NCI-H146 treated with DMSO at 0.1 percent for 48 hours (cell line): ENCODE measurements around the gene RPN2.

Source experiments
- DNase-seq: peaks from one replicate; lab custom pipeline; 2025; ENCODE audit not compliant: unreplicated experiment; lab: John Stamatoyannopoulos, UW

RPN2 gene

GRCh38 chr20:37261714-37262113 lies 82.6 kb downstream of the RPN2 start, which contains the start of gene GHRH:
Gene GHRH (minus strand): TSS chr20:37261814. CDS start chr20:37256889, 4,925 bp downstream.
- DNase-seq = peak; percentile 28

GRCh38 chr20:37262505-37262904 lies 83.4 kb downstream of the RPN2 start:
- DNase-seq = peak; percentile 90

GRCh38 chr20:37263686-37264085 lies 84.6 kb downstream of the RPN2 start:
- DNase-seq = no peak

DNA sequence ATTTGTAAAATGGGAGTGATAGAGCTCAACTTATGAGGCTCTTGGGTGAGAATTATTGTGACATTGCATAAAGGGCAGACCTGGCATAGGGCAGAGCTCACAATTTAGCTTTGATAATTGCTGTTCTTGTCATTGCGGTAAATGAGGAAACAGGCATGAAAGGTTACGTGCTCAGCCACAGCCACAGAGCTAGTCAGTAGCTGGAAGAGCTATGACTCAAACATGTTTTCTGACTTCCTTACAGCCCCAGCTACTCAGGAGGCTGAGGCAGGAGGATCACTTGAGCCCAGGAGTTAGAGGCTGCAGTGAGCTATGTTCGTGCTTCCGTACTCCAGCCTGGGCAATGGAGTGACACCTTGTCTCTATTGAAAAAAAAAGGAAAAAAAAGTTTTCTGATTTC lies 86.0 kb downstream of the RPN2 start:
- DNase-seq = no peak

GRCh38 chr20:37266940-37267666 lies 88.0 kb downstream of the RPN2 start:
- no peak for DNase-seq

DNA sequence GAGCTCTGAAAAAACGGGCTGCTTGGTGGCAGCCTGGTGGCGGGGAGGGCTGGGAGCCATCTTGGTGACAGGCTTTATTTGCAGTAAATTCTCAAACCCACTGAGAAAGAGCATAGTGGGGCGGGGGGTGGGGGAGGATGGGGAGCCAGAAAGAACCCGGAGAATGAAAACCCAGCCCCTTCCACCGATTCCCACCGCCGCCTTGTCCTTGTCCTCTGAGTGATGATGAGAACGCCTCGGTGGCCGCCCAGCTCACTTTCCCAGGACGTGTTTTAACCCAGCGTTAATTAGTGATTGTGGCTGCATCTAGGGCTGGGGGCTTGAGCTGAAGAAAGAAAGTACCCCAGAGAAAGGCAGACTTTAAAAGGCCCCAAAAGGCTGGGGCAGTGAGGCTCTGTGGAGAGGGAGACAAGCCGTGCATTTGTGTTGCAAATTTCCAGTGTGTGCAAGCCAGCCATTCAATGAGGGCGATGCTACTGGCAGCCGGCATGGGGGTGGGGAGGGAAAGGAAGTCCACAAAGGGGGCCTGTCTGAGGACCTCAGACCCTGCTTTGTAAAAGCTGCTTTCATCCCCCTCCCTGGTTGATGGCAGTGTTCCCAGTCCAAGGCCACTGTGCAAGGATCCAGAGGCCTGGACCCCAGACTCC lies 88.7 kb downstream of the RPN2 start:
- DNase-seq = no peak

DNA sequence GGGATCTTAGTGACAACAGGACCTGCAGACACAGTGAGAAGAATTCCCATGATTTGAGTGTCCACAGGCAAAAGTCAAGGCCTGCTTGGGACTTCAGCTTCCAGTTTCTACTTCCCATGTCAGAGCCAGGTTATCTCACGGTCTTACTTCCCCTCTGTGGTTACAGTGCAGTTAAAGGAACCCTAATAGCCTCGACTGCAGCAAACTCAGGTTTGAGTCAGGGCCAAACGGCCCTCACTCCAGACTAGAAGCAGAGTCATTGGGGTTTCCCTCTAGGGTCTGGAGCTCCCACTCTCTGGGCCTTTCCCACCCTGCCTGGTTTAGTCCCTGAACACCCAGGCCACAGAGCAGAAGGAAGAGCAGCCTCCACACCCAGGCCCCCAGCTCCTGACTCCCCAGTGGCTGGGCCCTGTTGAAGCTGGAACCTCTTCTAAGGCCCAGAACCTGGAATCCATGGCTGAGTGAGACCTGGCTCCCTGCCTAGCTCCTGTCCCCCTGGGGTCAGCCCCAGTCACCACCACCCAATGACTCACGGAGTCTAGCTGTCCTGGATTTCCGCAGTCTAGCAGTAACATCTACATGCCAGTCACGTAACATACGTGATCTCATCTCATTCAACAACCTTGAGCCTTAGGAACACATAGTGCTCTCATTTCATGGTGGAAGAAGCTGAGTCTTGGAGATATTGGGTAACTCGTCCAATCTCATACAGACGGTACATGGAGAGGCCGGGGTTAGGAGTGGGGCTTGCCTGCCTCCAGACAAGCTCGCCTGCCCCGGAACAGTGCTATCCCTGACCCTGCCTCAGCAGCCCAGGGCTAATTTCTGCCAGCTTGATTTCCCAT lies 91.7 kb downstream of the RPN2 start:
- no peak for DNase-seq

GRCh38 chr20:37271421-37271768 lies 92.3 kb downstream of the RPN2 start:
- DNase-seq = no peak

DNA sequence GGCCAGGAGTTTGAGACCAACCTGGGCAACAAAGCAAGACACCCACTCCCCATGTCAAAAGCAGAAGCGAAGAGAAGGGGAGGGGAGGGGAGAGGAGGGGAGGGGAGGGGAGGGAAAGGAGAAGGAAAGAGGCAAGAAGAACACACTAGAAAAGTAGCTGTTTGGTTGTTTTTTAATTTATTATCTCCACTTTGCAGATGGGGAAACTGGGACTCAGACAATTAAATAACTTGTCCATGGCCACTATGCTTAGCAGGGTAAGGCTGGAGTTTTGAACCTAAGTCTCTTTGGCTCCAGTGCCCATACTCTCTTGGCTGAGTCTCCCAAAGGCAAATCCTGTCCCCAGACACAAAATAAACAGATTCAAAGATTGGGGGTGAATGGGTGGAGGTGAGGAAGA lies 94.9 kb downstream of the RPN2 start:
- DNase-seq = no peak

DNA sequence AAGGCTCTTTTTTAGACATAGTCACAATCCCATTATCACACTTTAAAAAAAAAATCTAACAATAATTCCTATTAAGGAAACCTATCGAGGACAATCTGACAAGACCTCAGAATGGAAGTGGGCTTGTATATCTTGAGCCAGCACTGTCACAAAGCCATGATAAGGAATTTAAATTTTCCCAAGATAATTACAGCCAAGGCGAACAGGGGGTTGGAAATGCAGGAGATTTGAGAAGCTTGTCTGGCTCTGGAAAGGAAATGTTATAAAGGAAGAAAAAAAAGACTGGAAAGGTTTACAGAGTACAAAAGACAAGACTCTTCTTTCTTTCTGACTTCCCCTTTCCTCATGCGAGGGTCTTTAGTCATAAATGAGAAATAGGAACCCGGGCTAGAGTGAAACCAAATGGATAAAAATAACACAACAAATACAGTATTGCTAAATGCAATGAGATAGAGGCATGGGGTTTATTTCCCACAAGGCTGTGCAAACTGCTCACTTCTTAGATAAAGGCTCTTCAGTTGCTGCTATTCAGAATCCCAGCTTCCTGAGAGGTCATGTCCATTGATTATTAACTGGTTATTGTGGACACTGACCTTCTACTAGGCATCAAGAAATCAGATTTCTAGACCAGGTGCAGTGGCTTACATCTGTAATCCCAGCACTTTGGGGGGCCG lies 95.9 kb downstream of the RPN2 start:
- DNase-seq = no peak

- DNase-seq = no peak
Observed at GRCh38 chr20:37276494-37277252, 97.5 kb downstream of the RPN2 start.

GRCh38 chr20:37277253-37277593 lies 98.1 kb downstream of the RPN2 start:
- DNase-seq = no peak

GRCh38 chr20:37278966-37279590 lies 99.9 kb downstream of the RPN2 start:
- DNase-seq = no peak

GRCh38 chr20:37279820-37280219 lies 100.7 kb downstream of the RPN2 start:
- DNase-seq = no peak

DNA sequence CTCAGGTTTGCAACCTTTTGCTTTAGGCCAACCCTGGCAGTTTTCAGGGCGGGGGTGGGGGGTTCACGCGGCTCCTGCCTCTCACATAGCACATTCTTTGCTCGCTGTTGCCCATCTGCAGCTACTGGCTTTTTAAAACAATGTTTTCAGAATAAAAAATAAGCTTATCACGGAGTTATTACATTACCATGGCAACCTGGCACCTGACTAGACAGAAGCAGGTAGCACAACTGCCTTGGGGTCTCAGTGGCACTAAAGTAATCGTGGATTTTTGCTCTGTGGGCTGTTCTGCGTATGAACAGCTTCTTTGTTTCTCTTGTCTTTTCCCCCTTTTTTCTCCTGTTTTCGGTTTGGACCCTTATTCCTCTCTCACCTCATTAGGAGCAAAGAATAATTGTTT lies 101.3 kb downstream of the RPN2 start:
- DNase-seq = no peak

DNA sequence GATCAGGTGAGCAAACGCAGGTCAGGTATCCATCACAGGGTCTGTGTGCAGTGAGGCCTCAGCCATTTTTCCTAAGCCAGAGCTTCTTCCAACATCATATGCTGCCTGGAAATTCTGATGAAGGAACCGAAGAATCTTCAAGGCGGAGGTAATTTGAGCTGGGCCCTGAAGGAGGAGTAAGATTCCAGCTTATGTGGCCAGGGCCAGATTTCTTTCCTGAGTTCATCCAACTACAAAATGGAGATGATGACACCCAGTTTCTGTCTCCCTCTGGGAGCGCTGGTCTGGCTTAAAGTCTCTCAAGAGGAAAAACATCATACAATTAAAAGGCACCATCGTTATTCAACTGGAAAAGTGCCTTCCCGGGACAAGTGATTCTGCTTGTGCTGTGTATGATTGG lies 103.4 kb downstream of the RPN2 start:
- DNase-seq = no peak

DNA sequence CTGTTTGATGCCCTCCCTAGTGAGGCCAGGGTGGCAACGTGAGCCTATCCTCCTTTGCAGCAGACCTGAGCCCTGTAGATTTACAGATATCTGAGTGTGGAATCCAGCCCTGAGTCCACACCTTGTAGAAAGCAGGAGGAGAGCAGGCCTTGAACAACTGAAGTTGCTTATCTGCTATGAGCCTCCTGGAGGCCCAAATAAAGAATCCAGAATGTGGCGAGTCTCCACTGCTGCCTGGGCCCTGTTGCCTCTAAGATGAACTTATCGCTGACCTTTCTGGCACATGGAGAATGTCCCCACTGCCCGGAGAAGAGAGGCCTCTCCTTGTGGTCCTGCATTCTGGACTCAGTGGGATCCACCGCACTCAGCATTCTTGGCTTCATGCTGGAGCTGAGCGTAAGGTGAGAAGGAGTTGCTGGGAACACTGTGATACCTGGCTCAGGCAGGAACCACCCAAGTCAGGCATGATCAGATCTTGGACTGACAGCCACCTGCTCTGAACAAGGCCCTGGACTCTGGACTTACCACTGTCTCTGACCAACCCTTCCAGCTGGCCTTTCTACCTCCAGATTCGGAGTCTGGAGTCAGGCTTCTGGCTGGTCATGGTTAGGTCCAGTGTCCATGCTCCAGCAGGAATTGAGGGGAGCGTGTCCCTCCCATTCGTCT lies 104.5 kb downstream of the RPN2 start:
- no peak for DNase-seq

DNA sequence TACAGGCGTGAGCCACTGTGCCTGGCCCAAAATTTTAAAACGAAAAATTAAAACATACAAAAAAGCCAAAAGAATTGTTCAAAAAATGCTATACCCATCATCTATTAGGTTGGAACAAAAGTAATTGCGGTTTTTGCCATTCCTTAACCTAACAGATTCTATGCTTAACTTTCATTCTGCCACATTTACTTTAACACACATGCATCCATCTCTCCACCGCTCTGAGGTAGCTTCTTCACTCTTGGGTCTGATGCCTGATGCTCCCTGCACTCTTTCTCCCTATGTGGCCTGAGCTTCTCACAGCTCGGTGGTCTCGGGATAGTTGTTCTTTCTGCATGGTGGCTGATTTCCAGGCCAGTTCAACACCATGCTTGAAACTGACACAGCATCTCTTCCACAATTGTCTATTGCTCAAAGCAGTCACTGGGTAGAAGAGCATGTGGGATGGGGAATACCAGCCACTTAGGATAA lies 105.6 kb downstream of the RPN2 start:
- no peak for DNase-seq

DNA sequence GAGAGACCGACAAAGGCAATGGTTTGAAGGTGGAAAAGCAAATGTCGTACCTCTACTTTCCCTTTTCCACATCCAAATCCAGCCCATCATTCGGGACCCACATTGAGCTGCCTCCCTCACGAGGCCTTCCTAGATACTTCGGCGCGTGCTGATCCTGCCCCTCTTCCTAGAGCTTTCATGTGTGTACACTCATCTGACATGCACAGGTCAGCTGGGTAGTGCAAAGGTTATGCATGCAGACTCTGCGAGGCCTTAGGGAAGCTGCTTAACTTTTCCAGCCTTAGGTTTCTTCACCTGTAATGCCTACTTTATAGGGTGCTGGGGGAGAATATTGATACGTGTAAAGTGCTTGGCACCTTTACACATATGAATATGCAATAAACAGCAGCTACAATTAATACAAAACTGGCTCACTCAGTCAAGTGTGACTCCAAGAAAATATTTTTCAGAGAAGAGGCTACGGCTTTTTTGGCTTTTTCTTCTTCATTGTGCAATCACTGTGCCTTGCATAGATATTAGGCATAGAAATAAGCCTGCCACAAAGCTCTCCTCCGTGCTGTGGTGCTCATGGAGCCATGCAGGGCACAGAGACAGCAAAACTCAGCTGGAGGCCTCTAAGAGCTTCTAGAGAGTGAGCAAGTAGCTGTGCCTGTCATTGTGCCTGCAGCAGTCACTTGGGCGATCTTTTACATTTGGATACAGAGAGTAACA lies 106.7 kb downstream of the RPN2 start:
- DNase-seq = no peak
